ENCODE data around the gene CCDC57.

- TF ChIP-seq, protein P1, sequence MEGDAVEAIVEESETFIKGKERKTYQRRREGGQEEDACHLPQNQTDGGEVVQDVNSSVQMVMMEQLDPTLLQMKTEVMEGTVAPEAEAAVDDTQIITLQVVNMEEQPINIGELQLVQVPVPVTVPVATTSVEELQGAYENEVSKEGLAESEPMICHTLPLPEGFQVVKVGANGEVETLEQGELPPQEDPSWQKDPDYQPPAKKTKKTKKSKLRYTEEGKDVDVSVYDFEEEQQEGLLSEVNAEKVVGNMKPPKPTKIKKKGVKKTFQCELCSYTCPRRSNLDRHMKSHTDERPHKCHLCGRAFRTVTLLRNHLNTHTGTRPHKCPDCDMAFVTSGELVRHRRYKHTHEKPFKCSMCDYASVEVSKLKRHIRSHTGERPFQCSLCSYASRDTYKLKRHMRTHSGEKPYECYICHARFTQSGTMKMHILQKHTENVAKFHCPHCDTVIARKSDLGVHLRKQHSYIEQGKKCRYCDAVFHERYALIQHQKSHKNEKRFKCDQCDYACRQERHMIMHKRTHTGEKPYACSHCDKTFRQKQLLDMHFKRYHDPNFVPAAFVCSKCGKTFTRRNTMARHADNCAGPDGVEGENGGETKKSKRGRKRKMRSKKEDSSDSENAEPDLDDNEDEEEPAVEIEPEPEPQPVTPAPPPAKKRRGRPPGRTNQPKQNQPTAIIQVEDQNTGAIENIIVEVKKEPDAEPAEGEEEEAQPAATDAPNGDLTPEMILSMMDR (IDR thresholded peaks at IDR 0.05; ENCODE audit: low read depth, low read length), result no peak
- no peak for TF ChIP-seq EZH2phosphoT487 (IDR thresholded peaks at IDR 0.05; ENCODE audit: low read depth)
Observed at GRCh38 chr17:82079001-82079677, 133.5 kb downstream of the CCDC57 start.

All from OCI-LY3 (cell line).